ENCODE results near the gene GLI2. TPM values are rescaled to one million over a fixed set of nuclear protein-coding genes. Genes with fewer than 3 reads are reported as not detected.

GLI2 gene
- total and polyA plus RNA-seq, 9 of the 15 experiments (the other 6 are each of a cell fraction or from before 2014, with no cell fraction given), result 0.24 TPM; not detected in 8

GRCh38 chr2:120745420-120746111 lies 9.9 kb downstream of the GLI2 start:
- intact Hi-C loops (cut with micrococcal nuclease), result no loop called here
- Histone ChIP-seq H3K79me2 (ENCODE audit: control insufficient read depth, insufficient read depth, low read length) (no peaks in the 10 kb centered on the region), H2AFZ (ENCODE audit: low read depth, low read length) (no peak overlapping the region), H3K9me1 (ENCODE audit: control insufficient read depth, insufficient read depth, low read length) (no peaks in the 10 kb centered on the region), H3K4me1 (replicated peaks in 1 of 2; ENCODE audit: control insufficient read depth in 2 of 2, insufficient read depth in 2 of 2, low read length in 2 of 2) (peaks cover 0 to 5% of the 10 kb centered on the region in 2 experiments; a peak in 1 of 5 replicates), H3K27ac (ENCODE audit: extremely low read depth, low read depth, low read length) (no peak overlapping the region), H3K36me3 (ENCODE audit: control insufficient read depth, insufficient read depth, low read length) (no peaks in the 10 kb centered on the region), H3K9me3 (replicated peaks; ENCODE audit: control insufficient read depth, insufficient read depth, low read depth, low read length) (no peaks in the 10 kb centered on the region), H3K9ac (ENCODE audit: insufficient read depth in 1 of 2, low read depth in 2 of 2, low read length in 2 of 2) (no peak overlapping the region), H3K4me2 (ENCODE audit: insufficient read depth, low read length) (no peak overlapping the region), H4K20me1 (replicated peaks; ENCODE audit: control insufficient read depth, insufficient read depth, low read length) (peaks cover 3% of the 10 kb centered on the region; the same call in 1 of the 2 replicates), H3K4me3 (no peak overlapping the region), H3K27me3 (ENCODE audit: control insufficient read depth in 2 of 2, insufficient read depth in 2 of 2, low read length in 2 of 2) (peaks cover 17 to 63% of the 10 kb centered on the region in 2 experiments; a peak in 3 of 5 replicates)
- 0% methylated on average over 6 of the region's 6 CpGs for WGBS (ENCODE audit: insufficient coverage, low coverage, missing lambda C conversion rate)
- POLR2A ChIA-PET, result interaction anchor here (0.6 kb wide), 1 partner anchor 1148 kb away, joined by 3 read pairs; no protein-coding TSS in a partner anchor
- CTCF ChIA-PET (ENCODE audit: low intra/inter-chr PET ratio), result no interaction called here
- no peak for DNase-seq (ENCODE audit: extremely low read depth in 1 of 4, low spot score in 3 of 4)
- no peak for FAIRE-seq
- ATAC-seq, result no peak
- in situ Hi-C loops (cut with MboI), result no loop called here
- BruUV-seq (replicated peaks), result no TSS peak
- TF ChIP-seq SAFB2 (IDR thresholded peaks at IDR 0.05; ENCODE audit: borderline replicate concordance, low read depth, low read length, severe bottlenecking), result no peak
- TF ChIP-seq CBX8 (IDR thresholded peaks at IDR 0.05; ENCODE audit: borderline replicate concordance, extremely low read depth, low read depth, low read length, poor library complexity, severe bottlenecking), result no peak
- no peak for TF ChIP-seq HNRNPUL1 (IDR thresholded peaks at IDR 0.05; ENCODE audit: low read length)
- TF ChIP-seq, protein P1, sequence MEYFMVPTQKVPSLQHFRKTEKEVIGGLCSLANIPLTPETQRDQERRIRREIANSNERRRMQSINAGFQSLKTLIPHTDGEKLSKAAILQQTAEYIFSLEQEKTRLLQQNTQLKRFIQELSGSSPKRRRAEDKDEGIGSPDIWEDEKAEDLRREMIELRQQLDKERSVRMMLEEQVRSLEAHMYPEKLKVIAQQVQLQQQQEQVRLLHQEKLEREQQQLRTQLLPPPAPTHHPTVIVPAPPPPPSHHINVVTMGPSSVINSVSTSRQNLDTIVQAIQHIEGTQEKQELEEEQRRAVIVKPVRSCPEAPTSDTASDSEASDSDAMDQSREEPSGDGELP (CRISPR knock-in tag; IDR thresholded peaks at IDR 0.05; ENCODE audit: borderline replicate concordance), result no peak
- no peak for TF ChIP-seq KDM4B (IDR thresholded peaks at IDR 0.05; ENCODE audit: borderline replicate concordance in 2 of 2, low read depth in 1 of 2)
- TF ChIP-seq, protein P2, sequence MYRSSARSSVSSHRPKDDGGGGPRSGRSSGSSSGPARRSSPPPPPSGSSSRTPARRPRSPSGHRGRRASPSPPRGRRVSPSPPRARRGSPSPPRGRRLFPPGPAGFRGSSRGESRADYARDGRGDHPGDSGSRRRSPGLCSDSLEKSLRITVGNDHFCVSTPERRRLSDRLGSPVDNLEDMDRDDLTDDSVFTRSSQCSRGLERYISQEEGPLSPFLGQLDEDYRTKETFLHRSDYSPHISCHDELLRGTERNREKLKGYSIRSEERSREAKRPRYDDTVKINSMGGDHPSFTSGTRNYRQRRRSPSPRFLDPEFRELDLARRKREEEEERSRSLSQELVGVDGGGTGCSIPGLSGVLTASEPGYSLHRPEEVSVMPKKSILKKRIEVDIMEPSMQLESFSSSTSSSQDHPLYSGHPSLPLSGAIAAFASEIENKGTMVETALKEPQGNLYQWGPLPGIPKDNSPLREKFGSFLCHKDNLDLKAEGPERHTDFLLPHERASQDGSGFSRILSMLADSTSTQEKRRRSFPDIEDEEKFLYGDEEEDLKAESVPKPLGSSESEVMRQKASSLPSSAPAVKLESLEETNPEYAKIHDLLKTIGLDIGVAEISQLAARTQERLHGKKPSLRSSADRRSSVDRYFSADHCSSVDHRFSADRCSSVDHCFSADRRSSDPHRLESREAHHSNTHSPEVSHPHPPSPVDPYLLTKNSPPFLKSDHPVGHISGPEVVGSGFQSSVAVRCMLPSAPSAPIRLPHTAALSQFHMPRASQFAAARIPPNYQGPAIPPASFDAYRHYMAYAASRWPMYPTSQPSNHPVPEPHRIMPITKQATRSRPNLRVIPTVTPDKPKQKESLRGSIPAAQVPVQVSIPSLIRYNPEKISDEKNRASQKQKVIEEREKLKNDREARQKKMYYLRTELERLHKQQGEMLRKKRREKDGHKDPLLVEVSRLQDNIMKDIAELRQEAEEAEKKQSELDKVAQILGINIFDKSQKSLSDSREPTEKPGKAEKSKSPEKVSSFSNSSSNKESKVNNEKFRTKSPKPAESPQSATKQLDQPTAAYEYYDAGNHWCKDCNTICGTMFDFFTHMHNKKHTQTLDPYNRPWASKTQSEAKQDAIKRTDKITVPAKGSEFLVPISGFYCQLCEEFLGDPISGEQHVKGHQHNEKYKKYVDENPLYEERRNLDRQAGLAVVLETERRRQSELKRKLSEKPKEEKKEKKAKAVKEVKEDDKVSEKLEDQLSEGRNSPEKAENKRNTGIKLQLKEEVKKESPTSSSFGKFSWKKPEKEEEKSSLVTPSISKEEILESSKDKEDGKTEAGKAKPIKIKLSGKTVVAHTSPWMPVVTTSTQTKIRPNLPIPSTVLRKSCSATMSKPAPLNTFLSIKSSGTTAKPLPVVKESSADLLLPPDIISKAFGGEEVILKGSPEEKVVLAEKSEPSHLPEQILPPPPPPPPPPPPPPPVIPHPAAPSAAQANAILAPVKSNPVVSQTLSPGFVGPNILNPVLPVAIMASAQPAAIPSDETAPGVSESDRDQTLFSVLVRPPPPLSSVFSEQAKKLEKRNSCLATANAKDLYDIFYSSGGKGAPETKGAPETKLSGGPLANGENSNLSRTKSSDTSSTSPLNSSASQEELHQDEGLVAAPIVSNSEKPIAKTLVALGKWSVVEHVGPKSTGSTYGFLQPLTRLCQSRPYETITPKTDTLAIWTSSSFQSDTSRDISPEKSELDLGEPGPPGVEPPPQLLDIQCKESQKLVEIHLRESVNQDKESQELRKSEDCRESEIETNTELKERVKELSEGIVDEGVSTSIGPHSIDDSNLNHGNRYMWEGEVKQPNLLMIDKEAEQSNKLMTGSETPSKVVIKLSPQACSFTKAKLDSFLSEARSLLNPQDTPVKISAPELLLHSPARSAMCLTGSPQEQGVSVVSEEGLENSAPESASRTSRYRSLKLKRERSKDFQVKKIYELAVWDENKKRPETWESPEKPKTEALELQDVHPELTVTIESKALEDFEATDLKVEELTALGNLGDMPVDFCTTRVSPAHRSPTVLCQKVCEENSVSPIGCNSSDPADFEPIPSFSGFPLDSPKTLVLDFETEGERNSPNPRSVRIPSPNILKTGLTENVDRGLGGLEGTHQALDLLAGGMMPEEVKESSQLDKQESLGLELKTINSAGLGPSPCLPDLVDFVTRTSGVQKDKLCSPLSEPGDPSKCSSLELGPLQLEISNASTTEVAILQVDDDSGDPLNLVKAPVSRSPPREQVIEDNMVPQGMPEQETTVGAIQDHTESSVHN (IDR thresholded peaks at IDR 0.05; ENCODE audit: borderline replicate concordance in 1 of 2, low read depth in 1 of 2), result no peak
- TF ChIP-seq ZBTB7A (IDR thresholded peaks at IDR 0.05; ENCODE audit: borderline replicate concordance, control insufficient read depth, low read depth, low read length), result no peak
- TF ChIP-seq PURB (CRISPR knock-in tag; IDR thresholded peaks at IDR 0.05; ENCODE audit: low read depth), result no peak
- TF ChIP-seq KLF16 (IDR thresholded peaks at IDR 0.05), result no peak
- TF ChIP-seq PHF21A (IDR thresholded peaks at IDR 0.05; ENCODE audit: borderline replicate concordance, low read depth), result no peak

Measured in K562 (cell line).